ENCODE data around the gene SLC26A8.

DNA sequence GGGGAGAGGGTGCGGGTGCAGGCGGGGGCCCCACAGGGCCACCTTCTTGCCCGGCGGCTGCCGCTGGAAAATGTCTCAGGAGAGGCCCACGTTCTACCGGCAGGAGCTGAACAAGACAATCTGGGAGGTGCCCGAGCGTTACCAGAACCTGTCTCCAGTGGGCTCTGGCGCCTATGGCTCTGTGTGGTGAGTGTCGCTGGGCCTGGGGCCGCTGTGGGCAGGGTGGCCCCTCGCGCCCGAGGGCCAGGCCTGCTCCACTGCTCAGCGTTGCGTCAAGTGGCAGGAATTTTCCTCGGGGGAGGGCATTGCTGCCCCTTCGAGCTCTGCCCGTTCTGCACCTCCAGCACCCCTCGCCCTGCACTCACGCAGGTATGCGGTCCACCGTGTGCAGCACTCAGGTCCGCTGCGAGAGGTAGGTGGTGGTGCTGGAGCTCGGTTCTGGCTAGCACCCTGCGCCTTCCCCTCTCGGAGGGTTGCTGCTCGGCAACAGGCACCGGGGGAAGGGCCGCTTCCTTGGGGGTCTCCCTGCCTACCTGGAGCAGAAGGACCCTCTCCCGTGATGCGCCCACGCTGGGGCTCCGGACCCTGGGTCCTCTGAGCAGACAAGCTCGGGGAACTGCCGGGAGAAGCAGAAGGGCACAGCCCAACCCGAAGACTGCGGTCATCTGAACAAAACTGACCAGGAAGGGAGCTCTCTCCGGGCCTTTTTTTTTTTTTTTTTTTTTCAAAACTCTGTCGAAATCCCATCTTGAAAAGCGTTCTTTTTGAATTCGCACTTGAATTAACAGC is 3.8 kb upstream of the SLC26A8 start:
- TF ChIP-seq, protein P1, sequence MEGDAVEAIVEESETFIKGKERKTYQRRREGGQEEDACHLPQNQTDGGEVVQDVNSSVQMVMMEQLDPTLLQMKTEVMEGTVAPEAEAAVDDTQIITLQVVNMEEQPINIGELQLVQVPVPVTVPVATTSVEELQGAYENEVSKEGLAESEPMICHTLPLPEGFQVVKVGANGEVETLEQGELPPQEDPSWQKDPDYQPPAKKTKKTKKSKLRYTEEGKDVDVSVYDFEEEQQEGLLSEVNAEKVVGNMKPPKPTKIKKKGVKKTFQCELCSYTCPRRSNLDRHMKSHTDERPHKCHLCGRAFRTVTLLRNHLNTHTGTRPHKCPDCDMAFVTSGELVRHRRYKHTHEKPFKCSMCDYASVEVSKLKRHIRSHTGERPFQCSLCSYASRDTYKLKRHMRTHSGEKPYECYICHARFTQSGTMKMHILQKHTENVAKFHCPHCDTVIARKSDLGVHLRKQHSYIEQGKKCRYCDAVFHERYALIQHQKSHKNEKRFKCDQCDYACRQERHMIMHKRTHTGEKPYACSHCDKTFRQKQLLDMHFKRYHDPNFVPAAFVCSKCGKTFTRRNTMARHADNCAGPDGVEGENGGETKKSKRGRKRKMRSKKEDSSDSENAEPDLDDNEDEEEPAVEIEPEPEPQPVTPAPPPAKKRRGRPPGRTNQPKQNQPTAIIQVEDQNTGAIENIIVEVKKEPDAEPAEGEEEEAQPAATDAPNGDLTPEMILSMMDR (conservative IDR thresholded peaks at IDR 0.05), result no peak
- TF ChIP-seq EZH2 (IDR thresholded peaks at IDR 0.05; ENCODE audit: low read depth), result no peak
